H1 (cell line): ENCODE data around the gene ANKMY2. TPM values are rescaled to one million over a fixed set of nuclear protein-coding genes. Genes with fewer than 3 reads are reported as not detected.

Source experiments
- RFX5 ChIP-seq: IDR thresholded peaks from 2 replicates; pipeline ENCODE4 v1.6.1; 2011; ENCODE audit warnings: low read depth, low read length, improper control_type of control experiment, borderline replicate concordance
- polyA plus RNA-seq, 7 experiments: library from polyadenylated mRNA; depleted of rRNA in 3 of 7; stranded (reverse) in 5 of 7; unstranded in 2 of 7; fragments of >200 nt in 5 of 7; fragments of 200-250 nt in 2 of 7; gene quantifications; 1 replicate in 5 of 7; 2 replicates in 1 of 7; 4 replicates in 1 of 7; pipeline versions ENCODE4 v1.2.1 to v1.2.3, GENCODE V29; 2011 to 2013; ENCODE audit warnings: missing spikeins in 2 of 7, mixed read lengths in 2 of 7
- total RNA-seq: library from RNA; stranded (reverse); fragmentation: NEBNext Ultra II Directional; extraction: Animal tissue kit (Norgen Biotek cat#: 25700); gene quantifications from 2 replicates; pipeline ENCODE4 v1.2.1, GENCODE V29; 2021

Gene ANKMY2
- total and polyA plus RNA-seq, 2 of the 8 experiments (the other 6 are each of a cell fraction or from before 2014, with no cell fraction given) = 5.2 to 9.3 TPM

- no peak for TF ChIP-seq RFX5
Measured at GRCh38 chr7:16581286-16581685, 64.3 kb downstream of the ANKMY2 start (continued).
